HepG2 (cell line): ENCODE results near the gene RTEL1. TPM values are rescaled to one million over a fixed set of nuclear protein-coding genes. Genes with fewer than 3 reads are reported as not detected.

ENCODE experiments used
- AGO2 ChIP-seq: fragments of 200-400 bp; formaldehyde crosslinking; optimal IDR thresholded peaks from 2 replicates; pipeline ENCODE3; 2017; ENCODE audit warnings: mild to moderate bottlenecking, low read depth, low read length, moderate library complexity
- EZH2 ChIP-seq: conservative IDR thresholded peaks from 2 replicates; pipeline ENCODE4 v1.6.1; 2012; ENCODE audit warnings: mild to moderate bottlenecking, low read depth, low read length, moderate library complexity
- HNF4A ChIP-seq: sonication (generic); formaldehyde crosslinking; IDR thresholded peaks from 2 replicates; pipeline ENCODE4 v1.4.0; 2020; ENCODE audit warnings: missing genetic modification reagents
- JUND ChIP-seq: sonication (generic); formaldehyde crosslinking; IDR thresholded peaks from 2 replicates; pipeline ENCODE4 v1.8.0; 2022; ENCODE audit warnings: mild to moderate bottlenecking, missing genetic modification reagents
- KLF16 ChIP-seq, 2 experiments: sonication (generic) in 1 of 2; formaldehyde crosslinking in 1 of 2; IDR thresholded peaks; 2 replicates each; pipeline versions ENCODE4 v1.6.1 to v1.8.0; 2016 to 2023; ENCODE audit warnings: missing genetic modification reagents in 2 of 2, missing compliant biosample characterization in 1 of 2
- SIN3B ChIP-seq: fragments of 150-350 bp; IDR thresholded peaks from 2 replicates; pipeline ENCODE4 v1.6.1; 2014; ENCODE audit warnings: low read length
- ZNF12 ChIP-seq: sonication (generic); formaldehyde crosslinking; IDR thresholded peaks from 2 replicates; pipeline ENCODE4 v1.5.0; 2020; ENCODE audit warnings: missing genetic modification reagents
- ZNF160 ChIP-seq: sonication (generic); formaldehyde crosslinking; IDR thresholded peaks from 2 replicates; pipeline ENCODE4 v1.8.0; 2022; ENCODE audit warnings: mild to moderate bottlenecking, inconsistent platforms, missing genetic modification reagents
- ZNF17 ChIP-seq: sonication (generic); formaldehyde crosslinking; IDR thresholded peaks from 2 replicates; pipeline ENCODE4 v1.5.0; 2020; ENCODE audit warnings: mild to moderate bottlenecking, missing genetic modification reagents
- ZNF549 ChIP-seq: sonication (generic); formaldehyde crosslinking; IDR thresholded peaks from 2 replicates; pipeline ENCODE4 v1.5.0; 2020; ENCODE audit warnings: missing genetic modification reagents
- ZNF644 ChIP-seq: IDR thresholded peaks from 2 replicates; pipeline ENCODE4 v1.6.1; 2016; ENCODE audit warnings: low read depth
- ZNF773 ChIP-seq: sonication (generic); formaldehyde crosslinking; IDR thresholded peaks from 2 replicates; pipeline ENCODE4 v1.4.0; 2020; ENCODE audit warnings: missing genetic modification reagents, borderline replicate concordance
- ZSCAN30 ChIP-seq: sonication (generic); formaldehyde crosslinking; IDR thresholded peaks from 2 replicates; pipeline ENCODE4 v1.5.0; 2020; ENCODE audit warnings: mild to moderate bottlenecking, missing genetic modification reagents
- polyA plus RNA-seq, 8 experiments: library from polyadenylated mRNA; depleted of rRNA in 3 of 8; stranded (reverse) in 7 of 8; unstranded in 1 of 8; fragments of >200 nt; fragmentation: Illumina TruSeq in 4 of 8; extraction: Trizol in 4 of 8; gene quantifications; 2 replicates each; pipeline versions ENCODE4 v1.2.1 to v1.2.3, GENCODE V29; 2011 to 2016; ENCODE audit warnings: low read depth in 4 of 8, missing spikeins in 1 of 8, mixed read lengths in 1 of 8; ENCODE audit not compliant: insufficient read depth in 1 of 8
- total RNA-seq, 5 experiments: library from RNA; depleted of rRNA; stranded (reverse); fragments of >200 nt; fragmentation: Illumina TruSeq; extraction: Trizol; gene quantifications; 2 replicates each; pipeline ENCODE4 v1.2.3, GENCODE V29; 2016; ENCODE audit warnings: low read depth in 1 of 5
- TF ChIP-seq, protein P1 (sequence below): sonication (generic); formaldehyde crosslinking; IDR thresholded peaks from 2 replicates; pipeline ENCODE4 v1.4.0; 2020; ENCODE audit warnings: missing genetic modification reagents, borderline replicate concordance
- TF ChIP-seq, protein P2 (sequence below): sonication (generic); formaldehyde crosslinking; IDR thresholded peaks from 2 replicates; pipeline ENCODE4 v1.5.1; 2020; ENCODE audit warnings: mild to moderate bottlenecking, missing genetic modification reagents, moderate library complexity
- TF ChIP-seq, protein P3 (sequence below): sonication (generic); formaldehyde crosslinking; IDR thresholded peaks from 2 replicates; pipeline ENCODE4 v1.5.0; 2020; ENCODE audit warnings: mild to moderate bottlenecking, missing genetic modification reagents, moderate library complexity
- TF ChIP-seq, protein P4 (sequence below): sonication (generic); formaldehyde crosslinking; IDR thresholded peaks from 2 replicates; pipeline ENCODE4 v1.9.0; 2021; ENCODE audit warnings: missing genetic modification reagents, mild to moderate bottlenecking, borderline replicate concordance
- TF ChIP-seq, protein P5 (sequence below): sonication (generic); formaldehyde crosslinking; IDR thresholded peaks from 2 replicates; pipeline ENCODE4 v1.5.0; 2020; ENCODE audit warnings: missing genetic modification reagents
- TF ChIP-seq, protein P6 (sequence below): IDR thresholded peaks from 2 replicates; pipeline ENCODE4 v1.6.1; 2016; ENCODE audit warnings: missing compliant biosample characterization, missing genetic modification reagents, borderline replicate concordance

Gene RTEL1
- total and polyA plus RNA-seq, 2 of the 13 experiments (the other 11 are each of a cell fraction or from before 2014, with no cell fraction given), result 21.8 to 36.4 TPM

DNA sequence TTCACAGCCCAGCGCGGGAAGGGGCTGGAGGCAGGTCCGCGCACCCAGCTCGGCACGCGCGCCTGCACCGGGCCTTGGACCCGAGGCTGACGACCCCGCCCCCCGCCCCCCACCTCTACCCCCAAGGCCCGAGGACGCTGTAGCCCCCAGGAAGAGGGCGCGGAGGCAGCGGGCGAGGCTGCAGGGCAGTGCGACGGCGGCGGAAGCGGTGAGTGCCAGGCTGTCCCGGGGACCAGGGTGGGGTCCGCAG is 79.5 kb downstream of the RTEL1 start (continued):
- TF ChIP-seq, protein P1, sequence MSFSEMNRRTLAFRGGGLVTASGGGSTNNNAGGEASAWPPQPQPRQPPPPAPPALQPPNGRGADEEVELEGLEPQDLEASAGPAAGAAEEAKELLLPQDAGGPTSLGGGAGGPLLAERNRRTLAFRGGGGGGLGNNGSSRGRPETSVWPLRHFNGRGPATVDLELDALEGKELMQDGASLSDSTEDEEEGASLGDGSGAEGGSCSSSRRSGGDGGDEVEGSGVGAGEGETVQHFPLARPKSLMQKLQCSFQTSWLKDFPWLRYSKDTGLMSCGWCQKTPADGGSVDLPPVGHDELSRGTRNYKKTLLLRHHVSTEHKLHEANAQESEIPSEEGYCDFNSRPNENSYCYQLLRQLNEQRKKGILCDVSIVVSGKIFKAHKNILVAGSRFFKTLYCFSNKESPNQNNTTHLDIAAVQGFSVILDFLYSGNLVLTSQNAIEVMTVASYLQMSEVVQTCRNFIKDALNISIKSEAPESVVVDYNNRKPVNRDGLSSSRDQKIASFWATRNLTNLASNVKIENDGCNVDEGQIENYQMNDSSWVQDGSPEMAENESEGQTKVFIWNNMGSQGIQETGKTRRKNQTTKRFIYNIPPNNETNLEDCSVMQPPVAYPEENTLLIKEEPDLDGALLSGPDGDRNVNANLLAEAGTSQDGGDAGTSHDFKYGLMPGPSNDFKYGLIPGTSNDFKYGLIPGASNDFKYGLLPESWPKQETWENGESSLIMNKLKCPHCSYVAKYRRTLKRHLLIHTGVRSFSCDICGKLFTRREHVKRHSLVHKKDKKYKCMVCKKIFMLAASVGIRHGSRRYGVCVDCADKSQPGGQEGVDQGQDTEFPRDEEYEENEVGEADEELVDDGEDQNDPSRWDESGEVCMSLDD, result no peak
- TF ChIP-seq ZNF549 (CRISPR knock-in tag) (no peak; the same call in 1 of the 2 replicates), KLF16 (CRISPR knock-in tag; IDR thresholded peaks at IDR 0.05) (peak in 1 of 2 experiments; percentile 92; a peak in 1 of 4 replicates), ZNF644 (no peak), HNF4A (CRISPR knock-in tag) (peak; percentile 36; the same call in 1 of the 2 replicates), AGO2 (no peak), ZNF17 (CRISPR knock-in tag) (no peak), SIN3B (no peak), EZH2 (no peak), ZSCAN30 (no peak), JUND (CRISPR knock-in tag) (no peak), ZNF773 (CRISPR knock-in tag) (no peak), ZNF12 (no peak), ZNF160 (CRISPR knock-in tag) (no peak)
- TF ChIP-seq, protein P2, sequence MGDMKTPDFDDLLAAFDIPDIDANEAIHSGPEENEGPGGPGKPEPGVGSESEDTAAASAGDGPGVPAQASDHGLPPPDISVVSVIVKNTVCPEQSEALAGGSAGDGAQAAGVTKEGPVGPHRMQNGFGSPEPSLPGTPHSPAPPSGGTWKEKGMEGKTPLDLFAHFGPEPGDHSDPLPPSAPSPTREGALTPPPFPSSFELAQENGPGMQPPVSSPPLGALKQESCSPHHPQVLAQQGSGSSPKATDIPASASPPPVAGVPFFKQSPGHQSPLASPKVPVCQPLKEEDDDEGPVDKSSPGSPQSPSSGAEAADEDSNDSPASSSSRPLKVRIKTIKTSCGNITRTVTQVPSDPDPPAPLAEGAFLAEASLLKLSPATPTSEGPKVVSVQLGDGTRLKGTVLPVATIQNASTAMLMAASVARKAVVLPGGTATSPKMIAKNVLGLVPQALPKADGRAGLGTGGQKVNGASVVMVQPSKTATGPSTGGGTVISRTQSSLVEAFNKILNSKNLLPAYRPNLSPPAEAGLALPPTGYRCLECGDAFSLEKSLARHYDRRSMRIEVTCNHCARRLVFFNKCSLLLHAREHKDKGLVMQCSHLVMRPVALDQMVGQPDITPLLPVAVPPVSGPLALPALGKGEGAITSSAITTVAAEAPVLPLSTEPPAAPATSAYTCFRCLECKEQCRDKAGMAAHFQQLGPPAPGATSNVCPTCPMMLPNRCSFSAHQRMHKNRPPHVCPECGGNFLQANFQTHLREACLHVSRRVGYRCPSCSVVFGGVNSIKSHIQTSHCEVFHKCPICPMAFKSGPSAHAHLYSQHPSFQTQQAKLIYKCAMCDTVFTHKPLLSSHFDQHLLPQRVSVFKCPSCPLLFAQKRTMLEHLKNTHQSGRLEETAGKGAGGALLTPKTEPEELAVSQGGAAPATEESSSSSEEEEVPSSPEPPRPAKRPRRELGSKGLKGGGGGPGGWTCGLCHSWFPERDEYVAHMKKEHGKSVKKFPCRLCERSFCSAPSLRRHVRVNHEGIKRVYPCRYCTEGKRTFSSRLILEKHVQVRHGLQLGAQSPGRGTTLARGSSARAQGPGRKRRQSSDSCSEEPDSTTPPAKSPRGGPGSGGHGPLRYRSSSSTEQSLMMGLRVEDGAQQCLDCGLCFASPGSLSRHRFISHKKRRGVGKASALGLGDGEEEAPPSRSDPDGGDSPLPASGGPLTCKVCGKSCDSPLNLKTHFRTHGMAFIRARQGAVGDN (CRISPR knock-in tag), result 0 out of 2 replicates have a peak, but pooled peaks have one; percentile 16
- TF ChIP-seq, protein P3, sequence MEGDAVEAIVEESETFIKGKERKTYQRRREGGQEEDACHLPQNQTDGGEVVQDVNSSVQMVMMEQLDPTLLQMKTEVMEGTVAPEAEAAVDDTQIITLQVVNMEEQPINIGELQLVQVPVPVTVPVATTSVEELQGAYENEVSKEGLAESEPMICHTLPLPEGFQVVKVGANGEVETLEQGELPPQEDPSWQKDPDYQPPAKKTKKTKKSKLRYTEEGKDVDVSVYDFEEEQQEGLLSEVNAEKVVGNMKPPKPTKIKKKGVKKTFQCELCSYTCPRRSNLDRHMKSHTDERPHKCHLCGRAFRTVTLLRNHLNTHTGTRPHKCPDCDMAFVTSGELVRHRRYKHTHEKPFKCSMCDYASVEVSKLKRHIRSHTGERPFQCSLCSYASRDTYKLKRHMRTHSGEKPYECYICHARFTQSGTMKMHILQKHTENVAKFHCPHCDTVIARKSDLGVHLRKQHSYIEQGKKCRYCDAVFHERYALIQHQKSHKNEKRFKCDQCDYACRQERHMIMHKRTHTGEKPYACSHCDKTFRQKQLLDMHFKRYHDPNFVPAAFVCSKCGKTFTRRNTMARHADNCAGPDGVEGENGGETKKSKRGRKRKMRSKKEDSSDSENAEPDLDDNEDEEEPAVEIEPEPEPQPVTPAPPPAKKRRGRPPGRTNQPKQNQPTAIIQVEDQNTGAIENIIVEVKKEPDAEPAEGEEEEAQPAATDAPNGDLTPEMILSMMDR (CRISPR knock-in tag), result no peak
- TF ChIP-seq, protein P4, sequence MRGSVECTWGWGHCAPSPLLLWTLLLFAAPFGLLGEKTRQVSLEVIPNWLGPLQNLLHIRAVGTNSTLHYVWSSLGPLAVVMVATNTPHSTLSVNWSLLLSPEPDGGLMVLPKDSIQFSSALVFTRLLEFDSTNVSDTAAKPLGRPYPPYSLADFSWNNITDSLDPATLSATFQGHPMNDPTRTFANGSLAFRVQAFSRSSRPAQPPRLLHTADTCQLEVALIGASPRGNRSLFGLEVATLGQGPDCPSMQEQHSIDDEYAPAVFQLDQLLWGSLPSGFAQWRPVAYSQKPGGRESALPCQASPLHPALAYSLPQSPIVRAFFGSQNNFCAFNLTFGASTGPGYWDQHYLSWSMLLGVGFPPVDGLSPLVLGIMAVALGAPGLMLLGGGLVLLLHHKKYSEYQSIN, result no peak
- TF ChIP-seq, protein P5, sequence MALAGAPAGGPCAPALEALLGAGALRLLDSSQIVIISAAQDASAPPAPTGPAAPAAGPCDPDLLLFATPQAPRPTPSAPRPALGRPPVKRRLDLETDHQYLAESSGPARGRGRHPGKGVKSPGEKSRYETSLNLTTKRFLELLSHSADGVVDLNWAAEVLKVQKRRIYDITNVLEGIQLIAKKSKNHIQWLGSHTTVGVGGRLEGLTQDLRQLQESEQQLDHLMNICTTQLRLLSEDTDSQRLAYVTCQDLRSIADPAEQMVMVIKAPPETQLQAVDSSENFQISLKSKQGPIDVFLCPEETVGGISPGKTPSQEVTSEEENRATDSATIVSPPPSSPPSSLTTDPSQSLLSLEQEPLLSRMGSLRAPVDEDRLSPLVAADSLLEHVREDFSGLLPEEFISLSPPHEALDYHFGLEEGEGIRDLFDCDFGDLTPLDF (CRISPR knock-in tag), result no peak
- TF ChIP-seq, protein P6, sequence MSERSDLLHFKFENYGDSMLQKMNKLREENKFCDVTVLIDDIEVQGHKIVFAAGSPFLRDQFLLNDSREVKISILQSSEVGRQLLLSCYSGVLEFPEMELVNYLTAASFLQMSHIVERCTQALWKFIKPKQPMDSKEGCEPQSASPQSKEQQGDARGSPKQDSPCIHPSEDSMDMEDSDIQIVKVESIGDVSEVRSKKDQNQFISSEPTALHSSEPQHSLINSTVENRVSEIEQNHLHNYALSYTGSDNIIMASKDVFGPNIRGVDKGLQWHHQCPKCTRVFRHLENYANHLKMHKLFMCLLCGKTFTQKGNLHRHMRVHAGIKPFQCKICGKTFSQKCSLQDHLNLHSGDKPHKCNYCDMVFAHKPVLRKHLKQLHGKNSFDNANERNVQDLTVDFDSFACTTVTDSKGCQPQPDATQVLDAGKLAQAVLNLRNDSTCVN, result no peak
